ENCODE results near the gene MRPL32.

DNA sequence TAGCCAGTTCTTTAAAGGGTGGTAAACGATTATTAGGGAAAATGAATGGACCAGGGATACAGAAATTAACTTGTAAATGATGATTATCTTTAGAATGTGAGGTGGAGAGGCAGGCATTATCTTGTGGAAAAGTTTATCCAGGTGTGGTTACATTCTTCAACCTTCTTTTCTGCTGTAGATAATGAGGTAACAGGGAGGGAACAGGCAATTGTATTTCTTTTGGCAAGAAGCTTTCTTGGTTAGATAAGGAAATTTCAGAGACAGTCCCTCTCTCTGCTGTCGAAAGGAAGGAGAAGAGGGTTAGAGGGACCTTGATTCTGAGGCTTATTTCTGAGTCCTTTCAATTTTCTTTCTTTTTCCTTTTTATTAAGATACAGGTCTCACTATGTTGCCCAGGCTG lies 32.1 kb downstream of the MRPL32 start:
- TF ChIP-seq POLR2A (IDR thresholded peaks at IDR 0.05) (no peak), EP300 (IDR thresholded peaks at IDR 0.05) (no peak), POLR2AphosphoS5 (IDR thresholded peaks at IDR 0.05) (no peak)
- TF ChIP-seq, protein P1, sequence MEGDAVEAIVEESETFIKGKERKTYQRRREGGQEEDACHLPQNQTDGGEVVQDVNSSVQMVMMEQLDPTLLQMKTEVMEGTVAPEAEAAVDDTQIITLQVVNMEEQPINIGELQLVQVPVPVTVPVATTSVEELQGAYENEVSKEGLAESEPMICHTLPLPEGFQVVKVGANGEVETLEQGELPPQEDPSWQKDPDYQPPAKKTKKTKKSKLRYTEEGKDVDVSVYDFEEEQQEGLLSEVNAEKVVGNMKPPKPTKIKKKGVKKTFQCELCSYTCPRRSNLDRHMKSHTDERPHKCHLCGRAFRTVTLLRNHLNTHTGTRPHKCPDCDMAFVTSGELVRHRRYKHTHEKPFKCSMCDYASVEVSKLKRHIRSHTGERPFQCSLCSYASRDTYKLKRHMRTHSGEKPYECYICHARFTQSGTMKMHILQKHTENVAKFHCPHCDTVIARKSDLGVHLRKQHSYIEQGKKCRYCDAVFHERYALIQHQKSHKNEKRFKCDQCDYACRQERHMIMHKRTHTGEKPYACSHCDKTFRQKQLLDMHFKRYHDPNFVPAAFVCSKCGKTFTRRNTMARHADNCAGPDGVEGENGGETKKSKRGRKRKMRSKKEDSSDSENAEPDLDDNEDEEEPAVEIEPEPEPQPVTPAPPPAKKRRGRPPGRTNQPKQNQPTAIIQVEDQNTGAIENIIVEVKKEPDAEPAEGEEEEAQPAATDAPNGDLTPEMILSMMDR (IDR thresholded peaks at IDR 0.05), result no peak
